DMS53 treated with DMSO at 0.1 percent for 48 hours (cell line): ENCODE results near the gene PAXX.
A peak's percentile ranks its signal among the peaks of the same experiment; 100 is the strongest.
"Not testable (repeated sequence)": the region's sequence is repeated elsewhere in the genome, so short reads cannot be mapped to it uniquely, and the experiment has no call there.

Source experiments
- DNase-seq: peaks from one replicate; lab custom pipeline; 2025; ENCODE audit not compliant: unreplicated experiment; lab: John Stamatoyannopoulos, UW

PAXX gene

DNA sequence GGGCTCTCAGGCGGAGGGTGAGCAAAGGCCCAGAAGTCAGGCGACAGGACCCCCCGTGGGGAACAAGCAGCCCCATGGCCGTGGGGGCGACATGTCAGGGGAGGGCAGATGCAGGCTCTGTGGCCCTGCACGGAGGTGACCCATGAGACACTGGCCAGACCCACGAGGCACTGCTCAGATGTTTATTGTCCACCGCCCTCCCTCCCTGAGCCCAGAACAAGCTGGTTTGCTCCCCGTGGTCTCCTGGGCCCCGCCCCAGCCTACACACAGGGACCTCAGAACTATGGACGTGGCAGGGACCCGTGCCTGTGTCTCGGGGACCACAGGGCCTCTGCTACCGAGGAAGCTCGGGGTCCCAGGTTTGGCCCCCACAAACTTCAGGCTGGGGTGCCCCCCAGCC lies 37.8 kb downstream of the PAXX start:
- no peak for DNase-seq

GRCh38 chr9:137030538-137031527 lies 38.6 kb downstream of the PAXX start:
- DNase-seq, result no peak

DNA sequence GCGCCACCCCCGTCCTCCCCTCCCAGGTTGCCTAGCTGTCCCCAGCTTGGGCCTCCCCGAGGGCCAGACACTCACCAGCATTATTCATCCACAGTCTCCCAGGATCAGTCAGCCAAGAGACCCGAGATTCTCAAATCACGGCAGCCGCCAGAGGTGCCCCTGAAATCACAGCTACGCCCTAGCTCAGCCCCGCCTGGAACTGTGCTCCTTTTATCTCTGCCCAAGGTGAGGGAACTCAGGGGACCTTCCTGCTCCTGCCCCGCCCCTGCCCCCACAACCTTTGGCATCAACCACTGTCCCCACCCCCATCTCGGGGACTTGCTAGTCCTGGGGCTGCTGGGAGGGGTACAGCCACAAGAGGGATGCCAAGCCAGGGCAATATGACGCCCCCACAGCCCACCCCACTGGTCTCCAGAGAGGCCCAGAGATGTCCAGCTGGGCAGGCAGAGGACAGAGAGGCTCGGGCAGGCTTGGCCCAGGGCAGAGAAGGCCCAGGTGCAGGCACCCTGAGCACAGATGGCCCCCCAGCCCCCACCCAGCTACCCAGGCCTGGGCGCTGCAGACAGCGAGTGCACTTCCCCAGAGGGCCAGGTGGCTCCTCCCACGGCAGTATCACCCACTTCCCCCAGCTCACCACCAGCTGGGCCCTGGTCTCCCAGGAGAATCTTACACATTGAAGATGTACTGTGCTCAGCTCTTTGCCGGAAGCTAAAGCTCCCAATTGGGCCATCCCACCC lies 39.9 kb downstream of the PAXX start, which contains the start of gene FUT7:
Gene FUT7 (minus strand): TSS at position 185 of the 737 bp plus-strand sequence. CDS start 97 bp downstream, at position 88.
- no peak for DNase-seq

- DNase-seq, result no peak
Observed at GRCh38 chr9:137032858-137033257, 40.6 kb downstream of the PAXX start.

- DNase-seq, result not testable (repeated sequence)
Observed at GRCh38 chr9:137033481-137033880, 41.3 kb downstream of the PAXX start.

DNA sequence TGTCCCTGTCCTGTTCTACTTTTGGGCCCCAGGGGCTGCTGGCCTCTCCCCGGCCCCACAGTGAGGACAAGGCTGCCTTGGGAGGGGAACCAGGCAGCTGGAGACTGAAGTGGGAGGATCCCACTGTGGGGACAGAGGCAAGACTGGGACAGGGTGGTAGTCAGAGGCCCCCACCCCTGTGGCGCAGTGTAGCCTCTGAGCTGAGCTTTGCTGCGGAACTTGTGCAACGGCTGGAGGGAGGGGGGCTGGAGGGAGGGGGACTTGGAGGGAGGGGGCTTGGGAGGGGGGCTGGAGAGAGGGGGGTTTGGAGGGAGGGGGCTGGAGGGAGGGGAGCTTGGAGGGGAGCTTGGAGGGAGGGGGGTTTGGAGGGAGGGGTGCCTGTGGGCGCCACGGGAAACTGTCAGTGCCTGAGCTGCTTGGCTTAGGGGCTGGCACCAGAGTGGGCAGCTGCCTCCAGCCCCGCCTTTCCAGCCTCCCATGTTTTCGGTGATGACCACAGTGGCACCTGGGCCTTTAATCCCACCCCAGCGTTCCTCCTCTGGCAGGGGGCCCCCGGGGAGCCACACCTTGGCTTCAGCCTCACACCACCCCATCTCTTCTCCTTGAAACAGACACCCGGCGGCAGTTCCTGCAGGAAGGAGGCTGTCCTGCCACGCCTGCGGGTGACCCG lies 42.0 kb downstream of the PAXX start:
- peak; percentile 14 for DNase-seq

GRCh38 chr9:137034709-137035506 lies 42.7 kb downstream of the PAXX start:
- DNase-seq, result peak; percentile 77

DNA sequence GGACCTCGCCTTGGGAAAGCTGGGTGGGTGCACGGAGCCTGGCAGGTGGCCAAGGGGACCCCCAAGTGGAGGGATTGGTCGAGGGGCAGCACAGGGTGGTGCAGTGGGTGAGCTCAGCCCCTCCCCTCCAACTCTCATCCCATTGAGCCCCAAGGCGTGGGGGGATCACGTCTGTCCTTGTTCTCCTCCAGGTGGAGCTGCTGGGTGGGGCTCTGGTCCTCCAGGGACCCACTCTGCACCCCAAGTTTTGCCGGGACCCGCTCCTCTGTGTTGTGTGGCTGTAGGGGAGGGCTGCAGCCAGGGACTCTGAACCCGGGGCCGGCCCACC lies 43.2 kb downstream of the PAXX start:
- no peak for DNase-seq

DNA sequence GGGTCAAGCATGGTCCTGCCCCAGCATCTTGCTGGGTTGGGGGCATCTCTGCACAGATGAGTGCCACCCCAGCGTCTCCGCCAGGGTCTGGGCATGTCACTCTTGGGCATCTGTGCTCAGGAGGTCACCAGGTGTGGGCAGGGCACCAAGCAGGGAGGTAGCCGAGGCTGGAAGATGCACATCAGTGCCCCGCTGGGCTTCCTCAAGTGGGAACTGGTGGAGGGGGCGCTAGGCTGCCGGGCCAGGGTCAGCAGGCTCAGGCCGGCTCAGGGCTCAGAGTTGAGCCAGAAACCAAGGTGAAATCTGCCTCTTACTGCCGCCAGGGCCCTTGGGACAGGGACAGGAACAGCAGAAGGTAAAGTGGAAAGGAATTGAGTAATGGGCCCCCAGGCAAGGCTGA lies 43.7 kb downstream of the PAXX start:
- DNase-seq, result no peak

DNA sequence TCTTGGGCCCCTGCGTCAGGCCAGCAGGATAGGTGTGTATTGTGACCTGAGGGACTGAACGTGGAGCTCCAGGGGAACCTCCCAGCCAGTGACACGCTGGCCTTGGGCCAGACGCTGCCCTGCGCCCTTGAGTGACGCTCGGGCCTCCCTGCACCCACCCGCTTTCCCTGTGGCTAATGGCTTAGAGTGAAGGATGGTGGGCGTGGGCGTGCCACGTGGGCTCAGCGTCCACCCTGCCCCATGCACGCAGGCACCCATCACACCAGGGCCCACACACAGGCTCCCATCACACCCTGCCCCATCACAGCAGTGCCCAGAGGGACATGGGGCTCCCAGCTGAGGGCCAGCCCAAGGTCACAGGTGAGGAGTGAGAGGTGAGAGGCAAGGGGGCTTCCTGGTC lies 44.8 kb downstream of the PAXX start:
- DNase-seq, result no peak

- no peak for DNase-seq
Observed at GRCh38 chr9:137037483-137037882, 45.3 kb downstream of the PAXX start.

- DNase-seq, result no peak
Observed at GRCh38 chr9:137038916-137039315, 46.7 kb downstream of the PAXX start.

- no peak for DNase-seq
Observed at GRCh38 chr9:137039611-137040366, 47.6 kb downstream of the PAXX start.

GRCh38 chr9:137040568-137040967 lies 48.3 kb downstream of the PAXX start:
- no peak for DNase-seq

DNA sequence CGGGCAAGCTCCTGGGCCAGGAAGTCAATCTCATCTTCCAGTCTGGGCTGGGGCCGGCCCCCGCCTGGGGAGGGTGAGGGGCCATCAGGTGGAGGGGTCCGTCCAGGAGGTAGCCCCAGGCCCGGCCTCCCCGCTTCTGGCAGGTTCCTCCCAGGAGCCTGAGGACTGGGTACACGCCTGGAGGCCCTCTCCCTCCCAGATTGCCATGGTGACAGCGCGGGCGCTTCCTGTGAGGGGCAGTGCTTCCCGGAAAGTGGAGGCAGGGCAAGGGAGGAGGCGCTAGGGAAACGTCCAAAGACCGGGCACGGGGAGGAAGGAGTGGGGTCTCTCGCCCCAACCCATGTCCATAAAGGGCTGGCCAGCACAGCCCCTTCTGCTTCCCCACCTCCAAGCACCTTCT lies 48.9 kb downstream of the PAXX start:
- no peak for DNase-seq

DNA sequence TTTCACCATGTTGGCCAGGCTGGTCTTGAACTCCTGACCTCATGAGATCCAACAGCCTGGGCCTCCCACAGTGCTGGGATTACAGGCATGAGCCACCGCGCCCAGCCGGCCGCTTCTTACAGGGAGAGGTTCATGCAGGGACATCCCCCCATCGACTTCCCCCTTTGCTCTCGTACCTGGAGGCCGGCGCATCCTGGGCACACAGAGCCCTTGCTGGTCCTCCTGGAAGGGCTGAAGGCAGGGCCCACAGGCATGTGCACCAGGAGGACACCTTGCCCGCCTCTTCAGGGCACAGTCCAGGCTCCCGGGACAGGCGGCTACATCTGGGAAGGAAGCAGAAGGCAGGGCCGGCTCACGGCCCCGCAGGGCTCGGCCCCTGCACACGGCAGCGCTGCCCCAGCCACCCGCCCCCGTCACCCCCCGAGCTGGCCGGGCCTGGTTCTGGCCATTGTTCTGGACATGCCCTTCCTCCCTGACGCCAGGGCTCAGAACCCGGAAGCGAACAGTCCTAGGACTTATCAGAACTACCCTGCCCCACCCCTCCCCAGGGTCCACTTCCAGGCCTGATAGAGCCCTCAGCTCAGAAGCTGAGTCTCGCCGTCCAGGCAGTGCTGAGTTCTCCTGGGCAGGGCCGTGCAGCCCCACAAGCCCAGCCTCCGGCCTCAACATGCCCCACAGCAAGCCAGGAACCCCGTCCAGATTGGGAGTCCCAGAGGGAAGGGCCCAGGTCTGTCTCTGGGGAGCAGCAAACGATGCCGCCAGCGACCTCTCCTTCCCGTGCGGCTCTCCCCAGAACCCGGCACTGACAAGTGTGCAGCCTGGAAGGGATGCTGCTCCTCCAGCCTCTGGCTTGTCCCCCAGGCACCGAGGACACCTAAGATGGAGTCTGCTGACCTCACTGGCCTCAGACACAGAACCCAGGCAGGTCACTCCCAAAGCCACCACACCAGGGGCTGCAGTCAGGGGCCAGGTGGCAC lies 50.8 kb downstream of the PAXX start:
- no peak for DNase-seq
